Measurements from ENCODE around the gene RAD51D.

DNA sequence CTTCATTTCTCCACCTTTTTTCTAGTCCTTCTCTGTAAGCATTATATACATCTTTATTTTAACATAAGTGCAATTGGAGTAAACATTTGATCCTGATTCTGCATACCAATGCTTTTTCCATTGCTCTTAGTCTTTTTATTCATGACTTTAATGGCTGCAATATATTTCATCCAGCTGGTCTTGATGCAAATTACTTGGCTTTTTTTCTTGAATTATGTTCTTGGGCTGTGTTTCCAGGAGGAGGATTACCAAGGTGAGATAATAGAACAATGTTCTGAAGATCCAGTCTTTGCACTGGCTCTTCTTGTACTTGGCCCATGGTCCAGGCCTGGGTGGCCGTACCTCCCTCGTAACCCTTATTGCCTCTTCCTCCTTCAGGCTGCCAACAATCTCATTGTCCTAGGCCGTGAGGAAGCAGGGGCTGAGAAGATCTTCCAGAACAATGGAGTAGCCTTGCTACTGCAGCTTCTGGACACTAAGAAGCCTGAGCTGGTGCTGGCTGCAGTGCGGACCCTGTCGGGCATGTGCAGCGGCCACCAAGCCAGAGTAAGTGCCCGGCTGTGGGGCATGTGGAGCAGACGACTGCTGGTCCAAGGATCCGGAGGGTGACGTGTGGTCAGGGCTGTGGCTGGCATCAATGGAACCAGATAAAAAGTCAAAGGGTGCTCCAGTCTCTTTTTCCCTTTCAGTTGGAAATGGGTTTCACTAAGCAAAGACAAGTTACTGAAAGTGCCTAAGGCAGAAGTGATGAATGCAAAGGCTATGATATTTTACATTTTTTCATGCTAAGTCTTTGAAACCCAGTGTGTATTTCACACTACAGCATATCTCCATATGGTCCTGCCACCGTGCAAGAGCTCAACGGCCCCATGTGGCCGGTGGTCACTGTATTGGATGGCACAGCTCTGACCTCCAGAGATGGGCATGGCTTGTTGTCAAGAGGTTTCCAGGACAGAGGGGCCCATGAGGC is 34.8 kb upstream of the RAD51D start:
- TF ChIP-seq, protein P1, sequence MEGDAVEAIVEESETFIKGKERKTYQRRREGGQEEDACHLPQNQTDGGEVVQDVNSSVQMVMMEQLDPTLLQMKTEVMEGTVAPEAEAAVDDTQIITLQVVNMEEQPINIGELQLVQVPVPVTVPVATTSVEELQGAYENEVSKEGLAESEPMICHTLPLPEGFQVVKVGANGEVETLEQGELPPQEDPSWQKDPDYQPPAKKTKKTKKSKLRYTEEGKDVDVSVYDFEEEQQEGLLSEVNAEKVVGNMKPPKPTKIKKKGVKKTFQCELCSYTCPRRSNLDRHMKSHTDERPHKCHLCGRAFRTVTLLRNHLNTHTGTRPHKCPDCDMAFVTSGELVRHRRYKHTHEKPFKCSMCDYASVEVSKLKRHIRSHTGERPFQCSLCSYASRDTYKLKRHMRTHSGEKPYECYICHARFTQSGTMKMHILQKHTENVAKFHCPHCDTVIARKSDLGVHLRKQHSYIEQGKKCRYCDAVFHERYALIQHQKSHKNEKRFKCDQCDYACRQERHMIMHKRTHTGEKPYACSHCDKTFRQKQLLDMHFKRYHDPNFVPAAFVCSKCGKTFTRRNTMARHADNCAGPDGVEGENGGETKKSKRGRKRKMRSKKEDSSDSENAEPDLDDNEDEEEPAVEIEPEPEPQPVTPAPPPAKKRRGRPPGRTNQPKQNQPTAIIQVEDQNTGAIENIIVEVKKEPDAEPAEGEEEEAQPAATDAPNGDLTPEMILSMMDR (conservative IDR thresholded peaks at IDR 0.05; ENCODE audit: low read depth, low read length): no peak
- TF ChIP-seq EZH2 (IDR thresholded peaks at IDR 0.05; ENCODE audit: borderline replicate concordance, low read depth, low read length, poor library complexity, severe bottlenecking): no peak

All from A673 (cell line).